Parathyroid adenoma (tissue), 2 donors: ENCODE results near the gene COA6.

Experiments
- H2AFZ ChIP-seq: fragments of 300-600 bp; sonication (generic); one replicate; pipeline ENCODE4 v1.7.0; 2017; ENCODE audit warnings: antibody characterized with exemption, mild to moderate bottlenecking
- H3K27ac ChIP-seq: fragments of 300-600 bp; sonication (generic); one replicate; pipeline ENCODE4 v1.7.0; 2017
- H3K27me3 ChIP-seq: fragments of 300-600 bp; sonication (generic); one replicate; pipeline ENCODE4 v1.7.0; 2017; ENCODE audit warnings: low read length; ENCODE audit not compliant: control insufficient read depth, insufficient read depth
- H3K36me3 ChIP-seq: fragments of 300-600 bp; sonication (generic); one replicate; pipeline ENCODE4 v1.7.0; 2017; ENCODE audit warnings: low read length; ENCODE audit not compliant: control insufficient read depth, insufficient read depth
- H3K4me1 ChIP-seq: fragments of 300-600 bp; sonication (generic); one replicate; pipeline ENCODE4 v1.7.0; 2017; ENCODE audit warnings: control low read depth
- H3K4me2 ChIP-seq: fragments of 300-600 bp; sonication (generic); one replicate; pipeline ENCODE4 v1.7.0; 2017; ENCODE audit warnings: low read length
- H3K4me3 ChIP-seq: fragments of 300-600 bp; sonication (generic); one replicate; pipeline ENCODE4 v1.7.0; 2017; ENCODE audit warnings: low read depth, low read length
- H3K79me2 ChIP-seq: fragments of 300-600 bp; sonication (generic); one replicate; pipeline ENCODE4 v1.7.0; 2017; ENCODE audit warnings: control low read depth
- H3K9ac ChIP-seq: fragments of 300-600 bp; sonication (generic); one replicate; pipeline ENCODE4 v1.7.0; 2017; ENCODE audit warnings: mild to moderate bottlenecking
- H3K9me3 ChIP-seq: fragments of 300-600 bp; sonication (generic); one replicate; pipeline ENCODE4 v1.7.0; 2017; ENCODE audit warnings: low read length; ENCODE audit not compliant: control insufficient read depth
- CTCF ChIP-seq: fragments of 300-600 bp; sonication (generic); IDR thresholded peaks from one replicate; pipeline ENCODE4 v1.7.0; 2017; ENCODE audit warnings: antibody characterized with exemption, mild to moderate bottlenecking
- donor health status: primary hyperparathyroidism.

The COA6 gene

GRCh38 chr1:234427950-234428646, 54.8 kb downstream of the COA6 start:
- no peaks in the 10 kb centered on the region for H3K27me3 ChIP-seq
- no peaks in the 10 kb centered on the region for H3K4me1 ChIP-seq
- H3K9me3 ChIP-seq = no peaks in the 10 kb centered on the region
- no peak overlapping the region for H3K4me3 ChIP-seq
- H3K9ac ChIP-seq = no peak overlapping the region
- no peak for TF ChIP-seq CTCF
- no peak overlapping the region for H2AFZ ChIP-seq
- H3K79me2 ChIP-seq = no peaks in the 10 kb centered on the region
- no peak overlapping the region for H3K4me2 ChIP-seq
- H3K27ac ChIP-seq = no peak overlapping the region
- no peaks in the 10 kb centered on the region for H3K36me3 ChIP-seq

- H3K79me2 ChIP-seq = no peaks in the 10 kb centered on the region
- no peak overlapping the region for H3K4me2 ChIP-seq
- no peak overlapping the region for H2AFZ ChIP-seq
- H3K27me3 ChIP-seq = no peaks in the 10 kb centered on the region
- TF ChIP-seq CTCF = no peak
- H3K36me3 ChIP-seq = no peaks in the 10 kb centered on the region
- H3K4me3 ChIP-seq = no peak overlapping the region
- H3K4me1 ChIP-seq = no peaks in the 10 kb centered on the region
- no peaks in the 10 kb centered on the region for H3K9me3 ChIP-seq
- H3K27ac ChIP-seq = no peak overlapping the region
- no peak overlapping the region for H3K9ac ChIP-seq
Measured at GRCh38 chr1:234429434-234429806, 56.2 kb downstream of the COA6 start.

DNA sequence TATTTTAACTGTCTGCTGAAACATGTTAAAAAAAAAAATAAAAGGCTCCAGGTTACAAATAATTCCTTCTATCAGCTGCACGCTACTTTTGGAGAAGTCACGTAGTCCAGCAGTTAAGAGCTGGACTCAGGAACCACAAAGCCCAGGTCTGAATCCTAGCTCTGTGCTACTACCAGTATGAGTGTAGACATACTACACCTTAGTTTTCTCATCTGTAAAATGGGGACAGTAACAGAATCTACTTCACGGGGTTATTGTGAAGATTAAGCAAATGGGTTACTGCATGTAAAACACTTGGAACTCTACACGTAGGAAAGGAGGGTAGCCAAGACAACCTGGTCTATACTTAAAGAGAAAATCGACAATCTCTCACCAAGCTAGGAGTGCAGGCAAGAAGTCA, 57.4 kb downstream of the COA6 start:
- no peaks in the 10 kb centered on the region for H3K9me3 ChIP-seq
- no peaks in the 10 kb centered on the region for H3K27me3 ChIP-seq
- no peak overlapping the region for H2AFZ ChIP-seq
- no peak overlapping the region for H3K27ac ChIP-seq
- H3K4me3 ChIP-seq = no peak overlapping the region
- H3K79me2 ChIP-seq = no peaks in the 10 kb centered on the region
- H3K36me3 ChIP-seq = no peaks in the 10 kb centered on the region
- no peak for TF ChIP-seq CTCF
- H3K4me1 ChIP-seq = no peaks in the 10 kb centered on the region
- H3K9ac ChIP-seq = no peak overlapping the region
- no peak overlapping the region for H3K4me2 ChIP-seq

- Histone ChIP-seq H3K9ac (no peak overlapping the region), H3K79me2 (no peaks in the 10 kb centered on the region), H2AFZ (no peak overlapping the region), H3K36me3 (no peaks in the 10 kb centered on the region), H3K4me2 (no peak overlapping the region), H3K9me3 (no peaks in the 10 kb centered on the region), H3K4me3 (no peak overlapping the region), H3K27ac (no peak overlapping the region), H3K4me1 (no peaks in the 10 kb centered on the region), H3K27me3 (no peaks in the 10 kb centered on the region)
- TF ChIP-seq CTCF = no peak
Measured at GRCh38 chr1:234431255-234431654, 58.0 kb downstream of the COA6 start.
